HG02678 (cell line): ENCODE results near the gene KCNN3.

Source experiments
- ATAC-seq: cut with Tn5 transposase; IDR thresholded peaks from one replicate; pipeline ENCODE4 v1.9.1; 2021; ENCODE audit warnings: mild to moderate bottlenecking, moderate library complexity; ENCODE audit not compliant: unreplicated experiment

KCNN3 gene

DNA sequence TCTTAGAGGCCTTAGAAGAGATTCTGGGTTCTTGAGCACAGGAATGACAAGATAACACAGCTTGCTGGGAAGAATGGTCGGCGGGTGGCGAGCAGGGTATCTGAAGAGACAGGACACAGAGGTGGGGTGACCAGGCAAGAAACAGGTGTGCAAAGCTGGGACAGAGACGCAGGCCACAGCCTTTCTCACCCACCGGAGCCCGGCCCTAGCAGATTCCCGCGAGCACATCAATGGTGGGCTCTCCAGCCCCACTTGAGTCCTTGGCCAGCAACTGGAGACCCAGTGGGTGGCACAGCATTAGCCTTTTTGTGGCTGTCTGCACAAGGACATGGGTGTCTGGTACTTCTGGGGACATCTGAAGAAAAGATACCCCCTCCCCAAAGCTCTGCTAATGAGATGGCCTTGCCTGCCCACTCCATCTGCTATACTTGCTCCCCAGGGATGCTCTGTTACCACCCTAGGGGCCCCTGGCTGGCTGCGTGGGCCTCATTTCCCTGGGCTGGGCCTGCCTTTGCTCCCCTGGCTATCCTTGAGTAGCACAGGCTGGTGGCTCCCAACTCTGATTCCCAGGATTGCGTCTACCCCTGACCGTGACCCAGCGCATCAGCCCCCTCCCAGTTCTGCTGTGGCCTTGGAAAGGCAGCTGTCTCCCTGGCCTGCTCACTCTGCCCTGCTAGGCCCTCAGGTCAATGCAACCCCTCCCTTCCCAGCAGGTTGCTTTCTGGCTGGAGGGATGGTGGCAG is 134.8 kb downstream of the KCNN3 start:
- ATAC-seq: no peak

GRCh38 chr1:154733621-154734020 is 136.5 kb downstream of the KCNN3 start:
- ATAC-seq: no peak

DNA sequence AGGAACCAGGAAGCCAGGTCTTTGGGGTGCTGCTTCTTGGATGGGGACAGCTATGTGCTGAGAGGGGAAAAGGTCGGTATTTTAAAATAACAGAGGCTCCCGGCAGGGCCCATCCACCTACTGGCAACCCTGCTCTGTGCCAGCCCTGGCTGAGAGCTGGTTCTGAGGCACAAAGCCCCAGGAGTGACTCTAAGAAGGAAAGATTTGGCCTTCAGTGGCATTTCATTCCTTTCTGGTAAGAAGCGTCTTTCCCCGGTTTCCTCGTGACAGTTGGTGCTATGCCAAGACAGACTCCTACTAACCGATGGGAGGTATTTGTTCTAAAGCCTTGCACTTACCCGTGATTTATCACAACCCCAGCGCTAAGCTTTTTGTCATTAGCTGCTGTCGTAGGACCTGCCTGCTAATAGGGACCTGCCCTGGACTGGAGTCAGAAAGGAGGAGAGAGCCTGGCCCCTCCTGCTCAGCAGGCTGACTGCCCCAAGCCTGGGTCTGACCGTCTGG is 139.0 kb downstream of the KCNN3 start:
- no peak for ATAC-seq

DNA sequence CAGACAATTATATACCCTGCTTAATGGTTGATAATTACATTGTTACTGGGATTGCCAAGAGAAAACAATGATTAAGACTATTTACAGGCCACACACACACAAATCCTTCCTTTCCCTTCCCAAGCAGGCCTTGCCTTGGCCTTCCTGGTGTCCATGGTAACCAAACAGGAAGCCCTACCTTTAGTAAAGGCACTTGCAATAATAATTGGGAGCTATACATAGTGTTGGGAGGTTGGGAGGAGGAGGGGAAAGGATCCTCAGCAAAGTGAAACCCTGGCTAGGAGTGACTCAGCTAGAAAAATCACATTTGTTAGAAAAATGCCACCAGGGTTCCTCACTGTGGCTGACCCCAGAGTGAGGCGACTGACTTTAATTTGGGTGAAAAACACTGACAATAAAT is 139.8 kb downstream of the KCNN3 start:
- no peak for ATAC-seq

DNA sequence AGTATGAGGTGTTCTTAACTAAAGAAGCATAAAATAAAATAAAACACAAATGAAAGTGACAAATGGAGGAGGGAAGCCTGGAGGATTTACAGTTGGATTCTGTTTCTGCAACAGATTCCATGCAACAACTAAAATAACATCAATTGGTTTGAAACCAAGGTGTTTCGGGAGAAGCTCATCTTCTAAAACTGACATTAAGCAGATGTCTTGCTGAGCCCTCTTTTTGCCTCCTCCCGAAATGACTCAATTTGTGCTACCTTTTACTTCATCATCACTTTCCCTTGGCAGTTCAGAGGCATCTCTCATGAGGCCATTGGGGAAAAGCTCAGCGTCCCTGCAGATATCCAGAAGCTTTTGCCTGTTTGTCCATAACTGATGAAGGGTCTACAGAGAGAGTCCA is 140.5 kb downstream of the KCNN3 start:
- no peak for ATAC-seq

GRCh38 chr1:154729031-154729442 is 141.0 kb downstream of the KCNN3 start:
- ATAC-seq: no peak

DNA sequence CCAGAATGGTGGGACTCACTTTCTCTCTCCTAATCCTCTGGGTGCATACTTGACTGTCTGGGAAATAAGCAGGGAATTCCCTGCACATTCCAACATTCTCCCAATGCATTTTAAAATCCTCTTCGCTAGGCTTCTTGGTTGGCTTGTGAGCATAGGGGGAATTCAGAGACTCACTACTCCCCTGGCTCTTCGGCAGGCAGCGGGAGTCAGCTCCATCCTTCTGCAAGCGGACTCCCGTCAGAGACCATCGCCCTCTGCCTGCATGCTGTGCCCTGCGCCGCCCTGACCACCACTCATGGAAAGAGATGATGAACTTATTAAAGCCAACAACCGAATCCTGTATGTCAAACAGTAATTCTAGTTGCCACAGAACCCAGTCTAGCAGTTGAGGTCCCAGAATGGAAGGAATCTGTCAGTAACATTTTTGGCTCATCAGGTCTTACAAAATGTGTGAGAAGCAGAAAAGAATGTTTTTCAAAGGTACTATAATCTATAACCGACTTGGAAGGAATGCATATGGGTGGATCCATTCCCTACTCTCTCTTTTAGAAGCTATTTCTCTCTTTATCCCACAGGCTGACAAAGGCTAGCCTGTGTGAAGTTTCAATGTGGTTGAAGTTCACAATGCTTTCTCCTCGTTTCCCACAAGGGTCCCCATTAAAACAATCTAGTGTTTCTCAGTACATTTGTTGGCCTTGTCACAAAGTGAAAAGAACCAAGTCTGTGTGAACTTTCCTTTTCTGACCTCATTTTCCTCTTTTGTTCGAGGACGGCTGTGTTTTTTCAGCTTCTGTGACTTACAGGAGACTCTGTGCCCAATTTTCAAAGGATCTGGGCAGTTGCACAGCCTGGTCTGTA is 143.0 kb downstream of the KCNN3 start:
- ATAC-seq: no peak

DNA sequence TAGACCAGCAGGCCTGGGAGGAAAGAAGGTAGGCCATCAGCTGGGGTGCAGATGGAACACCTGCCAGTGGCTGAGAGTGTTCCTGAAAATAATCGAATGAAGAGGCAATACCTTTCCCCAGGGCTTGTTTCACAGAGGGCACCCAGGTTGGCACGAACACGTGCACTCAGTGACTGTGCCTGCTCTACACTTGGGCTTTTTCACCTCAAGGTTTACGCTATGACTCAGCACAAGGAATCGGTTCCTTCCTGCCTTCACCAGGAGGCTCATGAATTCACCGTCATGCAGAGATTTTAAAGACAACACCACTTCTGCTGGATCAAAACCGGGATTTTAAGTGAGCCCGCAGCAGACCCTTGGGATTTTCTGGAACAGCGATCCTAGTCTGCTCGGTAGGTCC is 143.6 kb downstream of the KCNN3 start:
- no peak for ATAC-seq

DNA sequence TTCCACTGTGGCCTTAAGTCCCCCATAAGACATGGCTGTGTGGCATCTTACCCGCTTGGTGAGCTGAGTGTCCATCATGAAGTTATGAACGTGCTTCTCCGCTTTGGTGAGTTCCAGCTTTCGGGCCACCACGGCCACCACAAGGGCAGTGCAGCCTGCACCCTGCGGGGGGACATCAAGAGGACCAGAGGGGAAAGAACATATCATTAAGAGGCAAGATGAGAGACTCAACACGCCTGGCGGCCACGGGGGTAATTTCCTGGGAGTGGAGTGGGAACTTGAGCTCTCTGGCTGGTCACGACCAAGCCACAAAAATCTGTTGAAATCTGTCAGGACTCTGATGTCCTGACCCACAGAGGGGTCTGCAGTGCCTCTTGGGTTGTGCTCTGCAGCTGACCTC is 144.2 kb downstream of the KCNN3 start:
- ATAC-seq: no peak

DNA sequence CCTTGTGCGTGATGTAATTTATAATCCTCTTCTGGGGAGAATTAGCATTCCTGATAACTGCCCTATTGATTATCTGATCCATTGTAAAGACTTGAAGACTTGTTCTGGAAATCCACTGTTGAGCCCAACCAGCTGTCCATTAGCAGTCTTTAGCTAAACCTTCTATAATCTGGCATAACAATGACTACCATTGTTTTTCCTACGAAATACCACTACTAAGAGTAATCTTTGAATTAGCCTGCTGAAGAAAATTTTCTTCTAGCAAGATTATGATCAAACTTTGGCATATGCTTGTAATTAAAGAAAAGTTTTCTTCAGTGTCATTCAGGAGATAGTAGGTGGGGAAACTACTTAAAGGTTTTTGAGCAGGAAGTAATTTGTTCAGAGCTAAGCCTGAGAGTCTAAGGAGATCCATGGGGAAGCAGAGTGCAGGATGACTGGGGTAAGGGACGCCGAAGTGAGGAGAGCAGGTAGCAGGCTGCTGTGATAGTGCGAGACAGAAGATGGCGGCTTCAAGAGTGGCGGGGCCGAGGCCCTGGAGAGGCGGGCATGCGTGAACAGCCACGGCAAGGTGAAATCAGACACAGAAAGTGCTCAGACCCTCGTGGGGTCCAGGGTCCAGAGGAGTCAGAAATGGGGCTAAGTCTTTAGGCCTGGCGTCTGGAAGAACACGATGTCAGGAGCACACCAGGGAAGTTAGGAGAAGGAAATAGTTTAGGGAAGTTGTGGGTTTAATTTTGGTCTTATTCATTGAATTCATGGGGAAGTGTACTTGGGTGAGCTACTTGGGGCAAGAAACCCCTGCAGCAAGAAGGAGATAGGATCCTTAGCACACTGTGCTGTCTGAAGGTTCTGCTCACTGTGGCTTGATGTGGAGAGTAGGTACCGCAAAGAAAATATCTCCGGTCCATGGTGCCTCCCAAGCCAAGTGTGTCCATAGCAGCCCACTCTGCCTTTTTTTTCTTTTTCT is 149.5 kb downstream of the KCNN3 start:
- ATAC-seq: no peak

GRCh38 chr1:154719586-154720327 is 150.3 kb downstream of the KCNN3 start:
- ATAC-seq: no peak

- ATAC-seq: no peak
Observed at GRCh38 chr1:154718566-154718965, 151.5 kb downstream of the KCNN3 start.

DNA sequence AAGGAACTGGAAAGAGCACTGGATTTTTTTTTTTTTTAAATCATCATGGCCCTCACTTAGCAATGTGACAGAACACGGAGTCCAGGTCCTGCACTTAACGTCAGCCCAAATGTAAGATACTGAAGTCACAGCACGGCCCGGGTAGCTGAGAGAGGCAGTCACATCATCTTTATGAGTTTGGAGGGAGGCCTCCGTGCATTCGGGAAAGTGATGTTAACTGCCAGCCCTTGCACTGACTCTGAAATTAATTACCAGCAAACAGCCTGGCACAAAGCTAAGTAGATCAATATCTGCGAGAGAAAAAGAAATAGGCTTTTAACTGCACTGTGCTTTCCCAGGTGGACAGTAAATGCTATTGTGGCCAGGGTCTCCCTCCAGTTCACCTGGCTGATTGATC is 152.6 kb downstream of the KCNN3 start:
- ATAC-seq: no peak

DNA sequence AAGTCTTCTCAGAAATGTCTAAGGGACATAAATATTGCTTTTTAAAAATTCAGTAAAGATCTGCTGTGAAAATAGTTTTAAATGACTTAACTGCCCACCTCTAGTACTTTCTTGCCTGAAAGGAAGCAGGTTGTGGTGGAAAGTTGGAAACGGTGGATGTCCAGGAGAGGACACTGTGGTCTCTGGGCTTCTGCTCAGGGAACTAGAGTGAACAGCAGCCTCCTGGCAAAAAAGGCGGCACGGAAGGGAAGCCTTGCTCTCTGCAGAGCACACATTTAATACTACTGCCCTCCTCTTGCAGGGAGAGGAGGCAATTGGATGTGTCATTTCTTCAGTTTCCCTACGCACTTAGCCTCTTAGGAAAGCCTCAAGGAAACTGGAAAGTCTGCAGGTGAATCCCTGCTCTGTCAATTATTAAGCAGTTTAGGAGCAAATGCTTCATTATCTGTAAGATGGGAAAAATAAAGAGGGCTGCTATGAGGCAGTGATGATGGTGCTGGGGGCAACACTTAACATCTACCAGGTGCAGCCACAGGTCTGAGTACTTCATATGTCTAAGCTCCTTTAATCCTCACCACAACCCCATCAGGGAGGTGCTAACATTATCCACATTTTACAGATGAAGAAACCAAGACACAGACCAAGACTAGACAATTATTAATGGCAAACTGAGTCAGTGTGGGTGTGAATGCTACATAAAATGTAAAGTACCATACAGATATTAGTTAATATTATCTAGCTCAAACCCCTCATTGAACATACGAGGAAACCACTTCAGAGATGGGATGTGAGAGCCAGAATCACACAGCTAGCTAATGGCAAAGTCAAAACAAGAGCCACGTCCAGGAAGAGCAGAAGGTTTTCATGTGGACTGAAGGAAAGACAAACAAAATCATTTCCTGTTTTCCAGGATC is 153.2 kb downstream of the KCNN3 start:
- no peak for ATAC-seq

- ATAC-seq: no peak
Observed at GRCh38 chr1:154716011-154716410, 154.1 kb downstream of the KCNN3 start.

- no peak for ATAC-seq
Observed at GRCh38 chr1:154715385-154715784, 154.7 kb downstream of the KCNN3 start.

- no peak for ATAC-seq
Observed at GRCh38 chr1:154714638-154715037, 155.4 kb downstream of the KCNN3 start.

GRCh38 chr1:154714052-154714623 is 155.9 kb downstream of the KCNN3 start:
- ATAC-seq: no peak

DNA sequence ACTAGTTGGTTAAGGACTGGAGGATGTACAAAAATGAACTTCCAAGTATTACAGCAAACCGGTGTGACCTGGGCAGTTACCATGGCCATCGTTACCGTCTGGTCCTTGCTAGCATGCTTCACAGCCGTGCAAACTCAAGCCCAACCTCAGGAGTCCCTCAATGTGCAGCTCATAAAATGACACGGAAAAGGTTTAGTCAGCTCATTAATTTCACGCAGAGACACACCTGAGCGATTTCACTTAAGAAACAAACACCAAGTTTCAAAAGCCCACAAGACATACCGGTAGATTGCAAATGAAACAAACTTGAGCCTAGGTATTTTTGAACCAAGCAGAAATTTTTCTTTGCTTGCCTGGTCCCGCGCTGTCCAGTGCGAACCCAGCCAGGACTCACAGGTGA is 157.1 kb downstream of the KCNN3 start:
- no peak for ATAC-seq
